HCT116 (cell line): ENCODE data around the gene ENTHD1. TPM values are rescaled to one million over a fixed set of nuclear protein-coding genes. Genes with fewer than 3 reads are reported as not detected.

Source experiments
- ATAC-seq: fragments of 200-7000 bp; cut with Tn5 transposase; 2 replicates; pipeline ENCODE4 v1.9.1; 2020; ENCODE audit warnings: mild to moderate bottlenecking, moderate library complexity
- BruUV-seq: library from RNA; stranded (reverse); fragments of 400-500 nt; replicated peaks from 2 replicates; lab custom pipeline; 2021; lab: Mats Ljungman, UMichigan
- CTCF ChIA-PET: fragments of 300-600 bp; sonication (Branson Sonifier 250); formaldehyde crosslinking; loops from one replicate; lab custom pipeline; 2021; ENCODE audit warnings: antibody characterized with exemption; lab: Charles Lee
- POLR2A ChIA-PET: fragments of 300-600, 350-600 bp; sonication (Branson Sonifier 250); formaldehyde crosslinking; loops from one replicate; lab custom pipeline; 2021; ENCODE audit warnings: antibody characterized with exemption; lab: Charles Lee
- RAD21 ChIA-PET, 2 experiments: fragments of 300-600 bp; sonication (Branson Sonifier 250); formaldehyde crosslinking; loops; one replicate each; lab custom pipeline; 2023; ENCODE audit warnings: low total read pairs in 2 of 2; ENCODE audit not compliant: uncharacterized antibody in 2 of 2, unreplicated experiment in 2 of 2, low non-redundant PET in 1 of 2; lab: Charles Lee
- DNase-seq: peaks from one replicate; pipeline ENCODE4 v3.0.0-alpha.2; 2010; ENCODE audit warnings: low read depth, low spot score
- H2AFZ ChIP-seq: fragments of 200-600 bp; shearing (Covaris generic), sonication (generic); 2 replicates; pipeline ENCODE4 v1.6.1; 2017; ENCODE audit warnings: low read depth, mixed run types, mixed read lengths, antibody characterized with exemption, low read length; ENCODE audit not compliant: poor library complexity, severe bottlenecking
- H3K27ac ChIP-seq: 2 replicates; pipeline ENCODE4 v1.5.1; 2012; ENCODE audit warnings: low read depth, low read length
- H3K27me3 ChIP-seq: fragments of 200-600 bp; sonication (generic); 2 replicates; pipeline ENCODE4 v1.6.1; 2016; ENCODE audit warnings: mixed run types, low read length, mixed read lengths; ENCODE audit not compliant: insufficient read depth
- H3K36me3 ChIP-seq, 2 experiments: fragments of 200-500 bp in 1 of 2; fragments of 200-600 bp in 1 of 2; sonication (Bioruptor generic) in 1 of 2; sonication (generic) in 1 of 2; 2 replicates each; pipeline versions ENCODE4 v1.5.1 to v1.6.1; 2014 to 2016; ENCODE audit warnings: low read length in 2 of 2, inconsistent platforms in 1 of 2, mixed read lengths in 1 of 2, mixed run types in 1 of 2; ENCODE audit not compliant: insufficient read depth in 2 of 2, control insufficient read depth in 1 of 2
- H3K4me1 ChIP-seq, 2 experiments: fragments of 200-600 bp in 1 of 2; sonication (generic) in 1 of 2; 2 replicates each; pipeline versions ENCODE4 v1.5.1 to v1.6.1; 2012 to 2017; ENCODE audit warnings: low read length in 2 of 2, inconsistent platforms in 1 of 2, mild to moderate bottlenecking in 1 of 2, mixed read lengths in 1 of 2, mixed run types in 1 of 2, moderate library complexity in 1 of 2; ENCODE audit not compliant: insufficient read depth in 2 of 2, control insufficient read depth in 1 of 2
- H3K4me2 ChIP-seq: fragments of 200-600 bp; sonication (generic); 2 replicates; pipeline ENCODE4 v1.6.1; 2017; ENCODE audit warnings: mixed run types, low read length, mixed read lengths
- H3K4me3 ChIP-seq, 2 experiments: fragments of 200-600 bp in 1 of 2; sonication (generic) in 1 of 2; replicated peaks in 1 of 2; 2 replicates each; pipeline ENCODE4 v1.5.1; 2011 to 2016; ENCODE audit warnings: low read length in 2 of 2, control low read depth in 1 of 2, low read depth in 1 of 2, mild to moderate bottlenecking in 1 of 2, mixed read lengths in 1 of 2, mixed run types in 1 of 2
- H3K79me2 ChIP-seq: fragments of 200-600 bp; sonication (generic); 2 replicates; pipeline ENCODE4 v1.6.1; 2017; ENCODE audit warnings: mild to moderate bottlenecking, mixed run types, low read length, moderate library complexity, mixed read lengths; ENCODE audit not compliant: insufficient read depth
- H3K9ac ChIP-seq: fragments of 200-600 bp; sonication (generic); 2 replicates; pipeline ENCODE4 v1.6.1; 2016; ENCODE audit warnings: low read length, mixed read lengths
- H3K9me2 ChIP-seq: fragments of 200-600 bp; sonication (generic), shearing (Covaris generic); 2 replicates; pipeline ENCODE4 v1.6.1; 2017; ENCODE audit warnings: mixed run types, mild to moderate bottlenecking, moderate library complexity; ENCODE audit not compliant: insufficient read depth
- H3K9me3 ChIP-seq, 2 experiments: fragments of 200-500 bp in 1 of 2; fragments of 200-600 bp in 1 of 2; sonication (Bioruptor generic) in 1 of 2; sonication (generic) in 1 of 2; 2 replicates each; pipeline ENCODE4 v1.6.1; 2014 to 2017; ENCODE audit warnings: low read length in 2 of 2, mixed read lengths in 2 of 2, inconsistent platforms in 1 of 2, low read depth in 1 of 2, mild to moderate bottlenecking in 1 of 2, mixed run types in 1 of 2, moderate library complexity in 1 of 2; ENCODE audit not compliant: control insufficient read depth in 1 of 2, insufficient read depth in 1 of 2
- H4K20me1 ChIP-seq: fragments of 200-600 bp; sonication (generic), shearing (Covaris generic); 2 replicates; pipeline ENCODE4 v1.6.1; 2017; ENCODE audit warnings: mixed run types, mild to moderate bottlenecking, moderate library complexity; ENCODE audit not compliant: insufficient read depth
- ATF3 ChIP-seq: IDR thresholded peaks from 2 replicates; pipeline ENCODE4 v1.6.1; 2012
- EZH2 ChIP-seq: fragments of 200-600 bp; sonication (generic); IDR thresholded peaks from 2 replicates; pipeline ENCODE4 v1.6.1; 2017; ENCODE audit warnings: antibody characterized with exemption, mixed run types
- FOSL1 ChIP-seq: IDR thresholded peaks from 2 replicates; pipeline ENCODE4 v1.6.1; 2012; ENCODE audit warnings: low read depth
- RAD21 ChIP-seq: IDR thresholded peaks from 2 replicates; pipeline ENCODE4 v1.6.1; 2012; ENCODE audit warnings: low read depth, mild to moderate bottlenecking
- SP1 ChIP-seq: IDR thresholded peaks from 2 replicates; pipeline ENCODE4 v1.6.1; 2012; ENCODE audit warnings: low read depth
- SRF ChIP-seq: IDR thresholded peaks from 2 replicates; pipeline ENCODE4 v1.6.1; 2012; ENCODE audit warnings: low read depth
- TCF7L2 ChIP-seq: IDR thresholded peaks from 2 replicates; pipeline ENCODE4 v1.7.0; 2011; ENCODE audit warnings: borderline replicate concordance, inconsistent platforms; ENCODE audit not compliant: insufficient read depth, insufficient read length; ENCODE audit errors: extremely low read depth
- YY1 ChIP-seq: IDR thresholded peaks from 2 replicates; pipeline ENCODE4 v1.6.1; 2011; ENCODE audit warnings: low read length, low read depth, moderate library complexity, mild to moderate bottlenecking; ENCODE audit not compliant: insufficient replicate concordance; ENCODE audit errors: extremely low read depth
- ZNF274 ChIP-seq: fragments of 200-500 bp; sonication (Bioruptor generic); IDR thresholded peaks from 2 replicates; pipeline ENCODE4 v1.6.1; 2014; ENCODE audit warnings: mild to moderate bottlenecking, low read depth, low read length, inconsistent platforms
- intact Hi-C: fragments of 100-400 bp; cut with micrococcal nuclease; formaldehyde crosslinking; loops from 2 replicates; pipeline ENCODE4 v1.10.0; 2022
- total RNA-seq: library from RNA; stranded (reverse); gene quantifications from one replicate; pipeline ENCODE4 v1.2.1, GENCODE V29; 2021; ENCODE audit not compliant: unreplicated experiment
- TF ChIP-seq, protein P1 (sequence below): IDR thresholded peaks from 2 replicates; pipeline ENCODE4 v1.6.1; 2012
- TF ChIP-seq, protein P2 (sequence below): IDR thresholded peaks from 2 replicates; pipeline ENCODE4 v1.6.1; 2012; ENCODE audit warnings: low read depth

ENTHD1 gene
- total RNA-seq, 1 experiment from 2014 or later = not detected

- H2AFZ ChIP-seq = no peak overlapping the region
- H3K79me2 ChIP-seq = no peaks in the 10 kb centered on the region
- H4K20me1 ChIP-seq = no peaks in the 10 kb centered on the region
- no peaks in the 10 kb centered on the region for H3K27me3 ChIP-seq
- TF ChIP-seq, protein P1, sequence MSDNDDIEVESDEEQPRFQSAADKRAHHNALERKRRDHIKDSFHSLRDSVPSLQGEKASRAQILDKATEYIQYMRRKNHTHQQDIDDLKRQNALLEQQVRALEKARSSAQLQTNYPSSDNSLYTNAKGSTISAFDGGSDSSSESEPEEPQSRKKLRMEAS = no peak
- no peak for TF ChIP-seq ATF3
- TF ChIP-seq TCF7L2 = no peak
- no peak for TF ChIP-seq FOSL1
- no peak for TF ChIP-seq RAD21
- TF ChIP-seq EZH2 = no peak
- TF ChIP-seq SP1 = no peak
- no peak for TF ChIP-seq ZNF274
- TF ChIP-seq, protein P2, sequence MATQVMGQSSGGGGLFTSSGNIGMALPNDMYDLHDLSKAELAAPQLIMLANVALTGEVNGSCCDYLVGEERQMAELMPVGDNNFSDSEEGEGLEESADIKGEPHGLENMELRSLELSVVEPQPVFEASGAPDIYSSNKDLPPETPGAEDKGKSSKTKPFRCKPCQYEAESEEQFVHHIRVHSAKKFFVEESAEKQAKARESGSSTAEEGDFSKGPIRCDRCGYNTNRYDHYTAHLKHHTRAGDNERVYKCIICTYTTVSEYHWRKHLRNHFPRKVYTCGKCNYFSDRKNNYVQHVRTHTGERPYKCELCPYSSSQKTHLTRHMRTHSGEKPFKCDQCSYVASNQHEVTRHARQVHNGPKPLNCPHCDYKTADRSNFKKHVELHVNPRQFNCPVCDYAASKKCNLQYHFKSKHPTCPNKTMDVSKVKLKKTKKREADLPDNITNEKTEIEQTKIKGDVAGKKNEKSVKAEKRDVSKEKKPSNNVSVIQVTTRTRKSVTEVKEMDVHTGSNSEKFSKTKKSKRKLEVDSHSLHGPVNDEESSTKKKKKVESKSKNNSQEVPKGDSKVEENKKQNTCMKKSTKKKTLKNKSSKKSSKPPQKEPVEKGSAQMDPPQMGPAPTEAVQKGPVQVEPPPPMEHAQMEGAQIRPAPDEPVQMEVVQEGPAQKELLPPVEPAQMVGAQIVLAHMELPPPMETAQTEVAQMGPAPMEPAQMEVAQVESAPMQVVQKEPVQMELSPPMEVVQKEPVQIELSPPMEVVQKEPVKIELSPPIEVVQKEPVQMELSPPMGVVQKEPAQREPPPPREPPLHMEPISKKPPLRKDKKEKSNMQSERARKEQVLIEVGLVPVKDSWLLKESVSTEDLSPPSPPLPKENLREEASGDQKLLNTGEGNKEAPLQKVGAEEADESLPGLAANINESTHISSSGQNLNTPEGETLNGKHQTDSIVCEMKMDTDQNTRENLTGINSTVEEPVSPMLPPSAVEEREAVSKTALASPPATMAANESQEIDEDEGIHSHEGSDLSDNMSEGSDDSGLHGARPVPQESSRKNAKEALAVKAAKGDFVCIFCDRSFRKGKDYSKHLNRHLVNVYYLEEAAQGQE = no peak
- TF ChIP-seq YY1 = no peak
- no peak for TF ChIP-seq SRF
- H3K36me3 ChIP-seq = no peaks in the 10 kb centered on the region
- DNase-seq (no peak), ATAC-seq (no peak)
- no peaks in the 10 kb centered on the region for H3K9me3 ChIP-seq
- H3K4me3 ChIP-seq = no peak overlapping the region
- intact Hi-C loops = no loop called here
- ChIA-PET CTCF (no interaction called here), POLR2A (no interaction called here), RAD21 (no interaction called here)
- H3K4me1 ChIP-seq = no peaks in the 10 kb centered on the region
- H3K9ac ChIP-seq = no peak overlapping the region
- no peaks in the 10 kb centered on the region for H3K9me2 ChIP-seq
- H3K4me2 ChIP-seq = no peak overlapping the region
- no peak overlapping the region for H3K27ac ChIP-seq
- BruUV-seq = no TSS peak
Observed at GRCh38 chr22:39731481-39731880, 162.1 kb downstream of the ENTHD1 start.
